IMR-90 (cell line): Measurements from ENCODE around the gene PHF21B. TPM values are rescaled to one million over a fixed set of nuclear protein-coding genes. Genes with fewer than 3 reads are reported as not detected.

Experiments
- ATAC-seq: fragments of 200-7000 bp; cut with Tn5 transposase; 2 replicates; pipeline ENCODE4 v1.9.1; 2020; ENCODE audit warnings: low read depth, mild to moderate bottlenecking, moderate library complexity
- BruUV-seq: library from RNA; stranded (reverse); fragments of 400-500 nt; replicated peaks from 2 replicates; lab custom pipeline; 2021; lab: Mats Ljungman, UMichigan
- CTCF ChIA-PET: fragments of 300-600 bp; formaldehyde crosslinking; extraction: SDS; loops from one replicate; lab custom pipeline; 2021; ENCODE audit warnings: antibody characterized with exemption; lab: Yijun Ruan, JAX
- POLR2A ChIA-PET: fragments of 300-600 bp; sonication (Branson Sonifier 250); formaldehyde crosslinking; loops from one replicate; lab custom pipeline; 2022; ENCODE audit warnings: antibody characterized with exemption; ENCODE audit not compliant: unreplicated experiment; lab: Charles Lee
- DNase-seq: peaks from one replicate; pipeline ENCODE4 v3.0.0; 2013
- H2AFZ ChIP-seq: replicated peaks from 2 replicates; pipeline ENCODE3; 2013; ENCODE audit warnings: low read length, mild to moderate bottlenecking; ENCODE audit not compliant: poor library complexity
- H2AK5ac ChIP-seq: 2 replicates; pipeline ENCODE4 v1.6.1; 2013; ENCODE audit warnings: low read depth, low read length, inconsistent platforms
- H2AK9ac ChIP-seq: replicated peaks from 2 replicates; pipeline ENCODE3; 2013; ENCODE audit warnings: mild to moderate bottlenecking, low read depth, low read length, moderate library complexity; ENCODE audit not compliant: poor library complexity
- H2BK120ac ChIP-seq: 2 replicates; pipeline ENCODE4 v1.6.1; 2013; ENCODE audit warnings: low read depth, low read length, inconsistent platforms
- H2BK15ac ChIP-seq: 3 replicates; pipeline ENCODE4 v1.6.1; 2013; ENCODE audit warnings: low read depth, low read length, inconsistent platforms
- H2BK20ac ChIP-seq: 2 replicates; pipeline ENCODE4 v1.6.1; 2013; ENCODE audit warnings: low read depth, mild to moderate bottlenecking, inconsistent platforms, low read length, moderate library complexity
- H2BK5ac ChIP-seq: 2 replicates; pipeline ENCODE4 v1.6.1; 2013; ENCODE audit warnings: mild to moderate bottlenecking, low read depth, low read length, inconsistent platforms; ENCODE audit not compliant: poor library complexity, severe bottlenecking
- H3K14ac ChIP-seq: replicated peaks from 2 replicates; pipeline ENCODE4 v1.6.1; 2013; ENCODE audit warnings: low read depth, low read length, inconsistent platforms
- H3K18ac ChIP-seq: 2 replicates; pipeline ENCODE4 v1.6.1; 2013; ENCODE audit warnings: low read depth, low read length, control low read depth
- H3K23ac ChIP-seq: 2 replicates; pipeline ENCODE4 v1.6.1; 2013; ENCODE audit warnings: low read depth, low read length, inconsistent platforms
- H3K27ac ChIP-seq: 2 replicates; pipeline ENCODE4 v1.5.1; 2013; ENCODE audit warnings: mild to moderate bottlenecking, control low read depth, low read length; ENCODE audit not compliant: insufficient read depth
- H3K27me3 ChIP-seq: 2 replicates; pipeline ENCODE4 v1.6.1; 2013; ENCODE audit warnings: low read length; ENCODE audit not compliant: control insufficient read depth, insufficient read depth
- H3K36me3 ChIP-seq: 2 replicates; pipeline ENCODE4 v1.6.1; 2013; ENCODE audit warnings: low read length, mixed read lengths; ENCODE audit not compliant: control insufficient read depth, insufficient read depth
- H3K4ac ChIP-seq: 2 replicates; pipeline ENCODE4 v1.6.1; 2013; ENCODE audit warnings: low read depth, low read length, inconsistent platforms
- H3K4me1 ChIP-seq: 2 replicates; pipeline ENCODE4 v1.6.1; 2013; ENCODE audit warnings: low read length, mixed read lengths; ENCODE audit not compliant: control insufficient read depth, insufficient read depth
- H3K4me2 ChIP-seq: 2 replicates; pipeline ENCODE4 v1.6.1; 2013; ENCODE audit warnings: low read depth, mild to moderate bottlenecking, control low read depth, low read length, moderate library complexity
- H3K4me3 ChIP-seq: 2 replicates; pipeline ENCODE4 v1.5.1; 2013; ENCODE audit warnings: low read depth, mild to moderate bottlenecking, control low read depth, low read length, moderate library complexity; ENCODE audit not compliant: insufficient read depth
- H3K56ac ChIP-seq: 2 replicates; pipeline ENCODE4 v1.6.1; 2013; ENCODE audit warnings: low read length, inconsistent platforms; ENCODE audit not compliant: insufficient read depth; ENCODE audit errors: extremely low read depth
- H3K79me1 ChIP-seq, 2 experiments: 2 replicates each; pipeline ENCODE4 v1.6.1; 2013; ENCODE audit warnings: low read length in 2 of 2, inconsistent platforms in 1 of 2, low read depth in 1 of 2
- H3K9ac ChIP-seq: 2 replicates; pipeline ENCODE4 v1.6.1; 2013; ENCODE audit warnings: low read depth, low read length, control low read depth
- H3K9me1 ChIP-seq: 2 replicates; pipeline ENCODE4 v1.6.1; 2013; ENCODE audit warnings: low read length, inconsistent platforms; ENCODE audit not compliant: insufficient read depth
- H3K9me3 ChIP-seq: 2 replicates; pipeline ENCODE4 v1.6.1; 2013; ENCODE audit warnings: low read length; ENCODE audit not compliant: control insufficient read depth, insufficient read depth
- H4K20me1 ChIP-seq: 2 replicates; pipeline ENCODE4 v1.6.1; 2013; ENCODE audit warnings: low read length, inconsistent platforms; ENCODE audit not compliant: insufficient read depth
- H4K5ac ChIP-seq: 2 replicates; pipeline ENCODE4 v1.6.1; 2013; ENCODE audit warnings: mild to moderate bottlenecking, low read depth, low read length, control low read depth
- H4K8ac ChIP-seq, 2 experiments: 2 replicates each; pipeline ENCODE4 v1.6.1; 2013; ENCODE audit warnings: low read depth in 2 of 2, low read length in 2 of 2, control low read depth in 1 of 2, inconsistent platforms in 1 of 2
- H4K91ac ChIP-seq: 2 replicates; pipeline ENCODE4 v1.6.1; 2013; ENCODE audit warnings: low read depth, low read length, inconsistent platforms; ENCODE audit not compliant: insufficient read depth
- BHLHE40 ChIP-seq: fragments of 150-350 bp; IDR thresholded peaks from 2 replicates; pipeline ENCODE4 v1.6.1; 2016; ENCODE audit warnings: mild to moderate bottlenecking, low read depth, low read length
- CEBPB ChIP-seq: IDR thresholded peaks from 2 replicates; pipeline ENCODE4 v1.6.1; 2012; ENCODE audit warnings: low read depth, low read length, improper control_type of control experiment
- CHD1 ChIP-seq: IDR thresholded peaks from 2 replicates; pipeline ENCODE4 v1.6.1; 2012; ENCODE audit warnings: low read depth, low read length, improper control_type of control experiment
- ELK1 ChIP-seq: fragments of 150-350 bp; IDR thresholded peaks from 2 replicates; pipeline ENCODE4 v1.6.1; 2016; ENCODE audit warnings: low read depth, mild to moderate bottlenecking, low read length, moderate library complexity, borderline replicate concordance
- FOS ChIP-seq: fragments of 150-350 bp; IDR thresholded peaks from 2 replicates; pipeline ENCODE4 v1.6.1; 2016; ENCODE audit warnings: low read depth, low read length
- MAFK ChIP-seq: IDR thresholded peaks from 2 replicates; pipeline ENCODE4 v1.6.1; 2012; ENCODE audit warnings: low read depth, low read length, improper control_type of control experiment
- MAZ ChIP-seq: IDR thresholded peaks from 2 replicates; pipeline ENCODE4 v1.6.1; 2012; ENCODE audit warnings: low read depth, mild to moderate bottlenecking, low read length, improper control_type of control experiment, moderate library complexity, borderline replicate concordance
- MXI1 ChIP-seq: IDR thresholded peaks from 2 replicates; pipeline ENCODE4 v1.6.1; 2012; ENCODE audit warnings: low read depth, mild to moderate bottlenecking, low read length, moderate library complexity, borderline replicate concordance
- NFE2L2 ChIP-seq: fragments of 150-350 bp; IDR thresholded peaks from 2 replicates; pipeline ENCODE4 v1.6.1; 2016; ENCODE audit warnings: low read depth, mild to moderate bottlenecking, low read length
- POLR2A ChIP-seq: IDR thresholded peaks from 2 replicates; pipeline ENCODE4 v1.6.1; 2012; ENCODE audit warnings: mild to moderate bottlenecking, low read depth, low read length
- RAD21 ChIP-seq: IDR thresholded peaks from 2 replicates; pipeline ENCODE4 v1.6.1; 2012; ENCODE audit warnings: low read length, improper control_type of control experiment
- RCOR1 ChIP-seq: IDR thresholded peaks from 2 replicates; pipeline ENCODE4 v1.6.1; 2012; ENCODE audit warnings: mild to moderate bottlenecking, low read length, improper control_type of control experiment; ENCODE audit not compliant: insufficient replicate concordance
- RFX5 ChIP-seq: IDR thresholded peaks from 2 replicates; pipeline ENCODE4 v1.8.0; 2012; ENCODE audit warnings: low read depth, mild to moderate bottlenecking, low read length, moderate library complexity
- SMC3 ChIP-seq: fragments of 150-350 bp; IDR thresholded peaks from 2 replicates; pipeline ENCODE4 v1.6.1; 2016; ENCODE audit warnings: low read depth, mild to moderate bottlenecking, antibody characterized with exemption, low read length, moderate library complexity
- WGBS, 2 experiments: methylation state at CpG; one replicate each; pipeline versions ENCODE4 v1.1.5 to v1.1.7; 2013; ENCODE audit warnings: missing lambda C conversion rate in 2 of 2; ENCODE audit not compliant: insufficient read length in 1 of 2; ENCODE audit errors: extremely low coverage in 2 of 2; 5-methylcytosine and 5-hydroxymethylcytosine counted together
- dilution Hi-C: fragments of 300-500 bp; cut with HindIII; formaldehyde crosslinking; loops from one replicate; pipeline ENCODE4 v1.14.3; 2018; ENCODE audit warnings: low sequenced_read_pairs; ENCODE audit not compliant: unreplicated experiment
- in situ Hi-C: fragments of 300-500 bp; cut with MboI; formaldehyde crosslinking; loops from 3 replicates; pipeline ENCODE4 v1.14.3; 2019; ENCODE audit warnings: low sequenced_read_pairs, inconsistent platforms, mixed read lengths
- intact Hi-C: fragments of 100-400 bp; cut with micrococcal nuclease; formaldehyde crosslinking; loops from 2 replicates; pipeline ENCODE4 v1.10.0; 2022
- polyA plus RNA-seq, 3 experiments: library from polyadenylated mRNA; depleted of rRNA; stranded (reverse); fragments of >200 nt; gene quantifications; 2 replicates each; pipeline ENCODE4 v1.2.3, GENCODE V29; 2012; ENCODE audit warnings: low replicate concordance in 1 of 3
- total RNA-seq: library from RNA; depleted of rRNA; stranded (reverse); fragments of >200 nt; gene quantifications from 2 replicates; pipeline ENCODE4 v1.2.3, GENCODE V29; 2012
- TF ChIP-seq, protein P1 (sequence below): conservative IDR thresholded peaks from 2 replicates; pipeline ENCODE4 v1.5.1; 2012; ENCODE audit warnings: mild to moderate bottlenecking, low read depth, low read length, improper control_type of control experiment
- TF ChIP-seq, protein P2 (sequence below): fragments of 150-350 bp; IDR thresholded peaks from 2 replicates; pipeline ENCODE4 v1.6.1; 2017; ENCODE audit warnings: mild to moderate bottlenecking, antibody characterized with exemption, low read length, low read depth

Gene PHF21B
- total and polyA plus RNA-seq, 2 of the 4 experiments (the other 2 are of a cell fraction): 0.02 TPM; not detected in 1

DNA sequence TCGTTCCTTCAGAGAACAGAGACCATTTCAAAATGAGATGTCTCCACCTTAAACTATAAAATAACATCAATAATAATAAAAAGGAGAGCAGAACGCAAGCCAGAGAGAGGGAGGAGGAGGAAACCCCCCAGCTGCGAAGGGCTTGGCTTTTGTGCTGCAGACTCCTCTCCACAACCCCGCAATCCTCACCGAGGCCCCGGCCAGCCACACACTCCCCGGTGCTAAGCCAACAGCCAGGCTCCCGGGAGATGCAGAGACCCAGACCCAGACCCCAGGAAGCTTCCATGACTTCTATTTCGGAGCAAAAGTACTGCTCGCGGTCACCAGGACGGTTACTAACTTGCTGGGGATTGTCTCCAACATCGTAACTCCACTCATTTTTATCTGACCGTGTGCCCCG is 10.6 kb downstream of the PHF21B start:
- Histone ChIP-seq H2AK9ac (no peak overlapping the region), H2BK20ac (no peak overlapping the region), H3K27ac (no peak overlapping the region), H3K27me3 (peaks cover 47% of the 10 kb centered on the region), H2AFZ (no peak overlapping the region), H3K56ac (no peak overlapping the region), H4K8ac (no peak overlapping the region), H2BK15ac (no peak overlapping the region), H2BK5ac (no peak overlapping the region), H3K23ac (no peak overlapping the region), H3K79me1 (no peaks in the 10 kb centered on the region), H3K36me3 (no peaks in the 10 kb centered on the region), H3K4me2 (no peak overlapping the region), H3K9me1 (no peaks in the 10 kb centered on the region), H2BK120ac (no peak overlapping the region), H3K4me1 (no peaks in the 10 kb centered on the region), H3K4ac (no peak overlapping the region), H4K5ac (no peak overlapping the region), H3K9ac (no peak overlapping the region), H2AK5ac (no peak overlapping the region), H3K14ac (no peak overlapping the region), H3K18ac (no peak overlapping the region), H4K91ac (no peak overlapping the region), H3K9me3 (no peaks in the 10 kb centered on the region), H3K4me3 (no peak overlapping the region), H4K20me1 (no peaks in the 10 kb centered on the region)
- BruUV-seq: no TSS peak
- DNase-seq: no peak
- no peak for ATAC-seq
- WGBS, 2 experiments: 75% methylated on average over 7 of the region's 15 CpGs; no CpG with 5 or more reads in 1 of the 2 experiments
- in situ Hi-C loops (loop anchor here (25.0 kb wide), 1 partner anchor 563 kb away; no protein-coding TSS in a partner anchor), intact Hi-C loops (no loop called here), dilution Hi-C loops (no loop called here)
- TF ChIP-seq, protein P1, sequence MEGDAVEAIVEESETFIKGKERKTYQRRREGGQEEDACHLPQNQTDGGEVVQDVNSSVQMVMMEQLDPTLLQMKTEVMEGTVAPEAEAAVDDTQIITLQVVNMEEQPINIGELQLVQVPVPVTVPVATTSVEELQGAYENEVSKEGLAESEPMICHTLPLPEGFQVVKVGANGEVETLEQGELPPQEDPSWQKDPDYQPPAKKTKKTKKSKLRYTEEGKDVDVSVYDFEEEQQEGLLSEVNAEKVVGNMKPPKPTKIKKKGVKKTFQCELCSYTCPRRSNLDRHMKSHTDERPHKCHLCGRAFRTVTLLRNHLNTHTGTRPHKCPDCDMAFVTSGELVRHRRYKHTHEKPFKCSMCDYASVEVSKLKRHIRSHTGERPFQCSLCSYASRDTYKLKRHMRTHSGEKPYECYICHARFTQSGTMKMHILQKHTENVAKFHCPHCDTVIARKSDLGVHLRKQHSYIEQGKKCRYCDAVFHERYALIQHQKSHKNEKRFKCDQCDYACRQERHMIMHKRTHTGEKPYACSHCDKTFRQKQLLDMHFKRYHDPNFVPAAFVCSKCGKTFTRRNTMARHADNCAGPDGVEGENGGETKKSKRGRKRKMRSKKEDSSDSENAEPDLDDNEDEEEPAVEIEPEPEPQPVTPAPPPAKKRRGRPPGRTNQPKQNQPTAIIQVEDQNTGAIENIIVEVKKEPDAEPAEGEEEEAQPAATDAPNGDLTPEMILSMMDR: no peak
- TF ChIP-seq MXI1 (no peak), MAZ (no peak), FOS (no peak), SMC3 (no peak), CHD1 (no peak), BHLHE40 (no peak), MAFK (no peak), RCOR1 (no peak), RAD21 (no peak), RFX5 (no peak), CEBPB (no peak), ELK1 (no peak), POLR2A (no peak), NFE2L2 (no peak)
- TF ChIP-seq, protein P2, sequence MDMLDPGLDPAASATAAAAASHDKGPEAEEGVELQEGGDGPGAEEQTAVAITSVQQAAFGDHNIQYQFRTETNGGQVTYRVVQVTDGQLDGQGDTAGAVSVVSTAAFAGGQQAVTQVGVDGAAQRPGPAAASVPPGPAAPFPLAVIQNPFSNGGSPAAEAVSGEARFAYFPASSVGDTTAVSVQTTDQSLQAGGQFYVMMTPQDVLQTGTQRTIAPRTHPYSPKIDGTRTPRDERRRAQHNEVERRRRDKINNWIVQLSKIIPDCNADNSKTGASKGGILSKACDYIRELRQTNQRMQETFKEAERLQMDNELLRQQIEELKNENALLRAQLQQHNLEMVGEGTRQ: no peak
- POLR2A ChIA-PET: no interaction called here
- CTCF ChIA-PET: no interaction called here
